ENCODE results near the gene ERBB2.

- TF ChIP-seq POLR2A (IDR thresholded peaks at IDR 0.05) (no peak), CTCF (IDR thresholded peaks at IDR 0.05) (no peak)
These were observed 1.9 kb upstream of the ERBB2 start for GRCh38 chr17:39697961-39698360.
